IMR-90 (cell line): ENCODE results near the gene SYT17. TPM values are rescaled to one million over a fixed set of nuclear protein-coding genes. Genes with fewer than 3 reads are reported as not detected.

Experiments
- ATAC-seq: fragments of 200-7000 bp; cut with Tn5 transposase; 2 replicates; pipeline ENCODE4 v1.9.1; 2020; ENCODE audit warnings: low read depth, mild to moderate bottlenecking, moderate library complexity
- BruUV-seq: library from RNA; stranded (reverse); fragments of 400-500 nt; replicated peaks from 2 replicates; lab custom pipeline; 2021; lab: Mats Ljungman, UMichigan
- CTCF ChIA-PET: fragments of 300-600 bp; formaldehyde crosslinking; extraction: SDS; loops from one replicate; lab custom pipeline; 2021; ENCODE audit warnings: antibody characterized with exemption; lab: Yijun Ruan, JAX
- POLR2A ChIA-PET: fragments of 300-600 bp; sonication (Branson Sonifier 250); formaldehyde crosslinking; loops from one replicate; lab custom pipeline; 2022; ENCODE audit warnings: antibody characterized with exemption; ENCODE audit not compliant: unreplicated experiment; lab: Charles Lee
- DNase-seq: peaks from one replicate; pipeline ENCODE4 v3.0.0; 2013
- H2AFZ ChIP-seq: replicated peaks from 2 replicates; pipeline ENCODE3; 2013; ENCODE audit warnings: low read length, mild to moderate bottlenecking; ENCODE audit not compliant: poor library complexity
- H2AK5ac ChIP-seq: 2 replicates; pipeline ENCODE4 v1.6.1; 2013; ENCODE audit warnings: low read depth, low read length, inconsistent platforms
- H2AK9ac ChIP-seq: replicated peaks from 2 replicates; pipeline ENCODE3; 2013; ENCODE audit warnings: mild to moderate bottlenecking, low read depth, low read length, moderate library complexity; ENCODE audit not compliant: poor library complexity
- H2BK120ac ChIP-seq: 2 replicates; pipeline ENCODE4 v1.6.1; 2013; ENCODE audit warnings: low read depth, low read length, inconsistent platforms
- H2BK15ac ChIP-seq: 3 replicates; pipeline ENCODE4 v1.6.1; 2013; ENCODE audit warnings: low read depth, low read length, inconsistent platforms
- H2BK20ac ChIP-seq: 2 replicates; pipeline ENCODE4 v1.6.1; 2013; ENCODE audit warnings: low read depth, mild to moderate bottlenecking, inconsistent platforms, low read length, moderate library complexity
- H2BK5ac ChIP-seq: 2 replicates; pipeline ENCODE4 v1.6.1; 2013; ENCODE audit warnings: mild to moderate bottlenecking, low read depth, low read length, inconsistent platforms; ENCODE audit not compliant: poor library complexity, severe bottlenecking
- H3K14ac ChIP-seq: replicated peaks from 2 replicates; pipeline ENCODE4 v1.6.1; 2013; ENCODE audit warnings: low read depth, low read length, inconsistent platforms
- H3K18ac ChIP-seq: 2 replicates; pipeline ENCODE4 v1.6.1; 2013; ENCODE audit warnings: low read depth, low read length, control low read depth
- H3K23ac ChIP-seq: 2 replicates; pipeline ENCODE4 v1.6.1; 2013; ENCODE audit warnings: low read depth, low read length, inconsistent platforms
- H3K27ac ChIP-seq: 2 replicates; pipeline ENCODE4 v1.5.1; 2013; ENCODE audit warnings: mild to moderate bottlenecking, control low read depth, low read length; ENCODE audit not compliant: insufficient read depth
- H3K27me3 ChIP-seq: 2 replicates; pipeline ENCODE4 v1.6.1; 2013; ENCODE audit warnings: low read length; ENCODE audit not compliant: control insufficient read depth, insufficient read depth
- H3K36me3 ChIP-seq: 2 replicates; pipeline ENCODE4 v1.6.1; 2013; ENCODE audit warnings: low read length, mixed read lengths; ENCODE audit not compliant: control insufficient read depth, insufficient read depth
- H3K4ac ChIP-seq: 2 replicates; pipeline ENCODE4 v1.6.1; 2013; ENCODE audit warnings: low read depth, low read length, inconsistent platforms
- H3K4me1 ChIP-seq: 2 replicates; pipeline ENCODE4 v1.6.1; 2013; ENCODE audit warnings: low read length, mixed read lengths; ENCODE audit not compliant: control insufficient read depth, insufficient read depth
- H3K4me2 ChIP-seq: 2 replicates; pipeline ENCODE4 v1.6.1; 2013; ENCODE audit warnings: low read depth, mild to moderate bottlenecking, control low read depth, low read length, moderate library complexity
- H3K4me3 ChIP-seq: 2 replicates; pipeline ENCODE4 v1.5.1; 2013; ENCODE audit warnings: low read depth, mild to moderate bottlenecking, control low read depth, low read length, moderate library complexity; ENCODE audit not compliant: insufficient read depth
- H3K56ac ChIP-seq: 2 replicates; pipeline ENCODE4 v1.6.1; 2013; ENCODE audit warnings: low read length, inconsistent platforms; ENCODE audit not compliant: insufficient read depth; ENCODE audit errors: extremely low read depth
- H3K79me1 ChIP-seq, 2 experiments: 2 replicates each; pipeline ENCODE4 v1.6.1; 2013; ENCODE audit warnings: low read length in 2 of 2, inconsistent platforms in 1 of 2, low read depth in 1 of 2
- H3K9ac ChIP-seq: 2 replicates; pipeline ENCODE4 v1.6.1; 2013; ENCODE audit warnings: low read depth, low read length, control low read depth
- H3K9me1 ChIP-seq: 2 replicates; pipeline ENCODE4 v1.6.1; 2013; ENCODE audit warnings: low read length, inconsistent platforms; ENCODE audit not compliant: insufficient read depth
- H3K9me3 ChIP-seq: 2 replicates; pipeline ENCODE4 v1.6.1; 2013; ENCODE audit warnings: low read length; ENCODE audit not compliant: control insufficient read depth, insufficient read depth
- H4K20me1 ChIP-seq: 2 replicates; pipeline ENCODE4 v1.6.1; 2013; ENCODE audit warnings: low read length, inconsistent platforms; ENCODE audit not compliant: insufficient read depth
- H4K5ac ChIP-seq: 2 replicates; pipeline ENCODE4 v1.6.1; 2013; ENCODE audit warnings: mild to moderate bottlenecking, low read depth, low read length, control low read depth
- H4K8ac ChIP-seq, 2 experiments: 2 replicates each; pipeline ENCODE4 v1.6.1; 2013; ENCODE audit warnings: low read depth in 2 of 2, low read length in 2 of 2, control low read depth in 1 of 2, inconsistent platforms in 1 of 2
- H4K91ac ChIP-seq: 2 replicates; pipeline ENCODE4 v1.6.1; 2013; ENCODE audit warnings: low read depth, low read length, inconsistent platforms; ENCODE audit not compliant: insufficient read depth
- BHLHE40 ChIP-seq: fragments of 150-350 bp; IDR thresholded peaks from 2 replicates; pipeline ENCODE4 v1.6.1; 2016; ENCODE audit warnings: mild to moderate bottlenecking, low read depth, low read length
- CEBPB ChIP-seq: IDR thresholded peaks from 2 replicates; pipeline ENCODE4 v1.6.1; 2012; ENCODE audit warnings: low read depth, low read length, improper control_type of control experiment
- CHD1 ChIP-seq: IDR thresholded peaks from 2 replicates; pipeline ENCODE4 v1.6.1; 2012; ENCODE audit warnings: low read depth, low read length, improper control_type of control experiment
- FOS ChIP-seq: fragments of 150-350 bp; IDR thresholded peaks from 2 replicates; pipeline ENCODE4 v1.6.1; 2016; ENCODE audit warnings: low read depth, low read length
- MAFK ChIP-seq: IDR thresholded peaks from 2 replicates; pipeline ENCODE4 v1.6.1; 2012; ENCODE audit warnings: low read depth, low read length, improper control_type of control experiment
- MAZ ChIP-seq: IDR thresholded peaks from 2 replicates; pipeline ENCODE4 v1.6.1; 2012; ENCODE audit warnings: low read depth, mild to moderate bottlenecking, low read length, improper control_type of control experiment, moderate library complexity, borderline replicate concordance
- MXI1 ChIP-seq: IDR thresholded peaks from 2 replicates; pipeline ENCODE4 v1.6.1; 2012; ENCODE audit warnings: low read depth, mild to moderate bottlenecking, low read length, moderate library complexity, borderline replicate concordance
- NFE2L2 ChIP-seq: fragments of 150-350 bp; IDR thresholded peaks from 2 replicates; pipeline ENCODE4 v1.6.1; 2016; ENCODE audit warnings: low read depth, mild to moderate bottlenecking, low read length
- POLR2A ChIP-seq: IDR thresholded peaks from 2 replicates; pipeline ENCODE4 v1.6.1; 2012; ENCODE audit warnings: mild to moderate bottlenecking, low read depth, low read length
- RAD21 ChIP-seq: IDR thresholded peaks from 2 replicates; pipeline ENCODE4 v1.6.1; 2012; ENCODE audit warnings: low read length, improper control_type of control experiment
- RCOR1 ChIP-seq: IDR thresholded peaks from 2 replicates; pipeline ENCODE4 v1.6.1; 2012; ENCODE audit warnings: mild to moderate bottlenecking, low read length, improper control_type of control experiment; ENCODE audit not compliant: insufficient replicate concordance
- RFX5 ChIP-seq: IDR thresholded peaks from 2 replicates; pipeline ENCODE4 v1.8.0; 2012; ENCODE audit warnings: low read depth, mild to moderate bottlenecking, low read length, moderate library complexity
- SMC3 ChIP-seq: fragments of 150-350 bp; IDR thresholded peaks from 2 replicates; pipeline ENCODE4 v1.6.1; 2016; ENCODE audit warnings: low read depth, mild to moderate bottlenecking, antibody characterized with exemption, low read length, moderate library complexity
- WGBS, 2 experiments: methylation state at CpG; one replicate each; pipeline versions ENCODE4 v1.1.5 to v1.1.7; 2013; ENCODE audit warnings: missing lambda C conversion rate in 2 of 2; ENCODE audit not compliant: insufficient read length in 1 of 2; ENCODE audit errors: extremely low coverage in 2 of 2; 5-methylcytosine and 5-hydroxymethylcytosine counted together
- dilution Hi-C: fragments of 300-500 bp; cut with HindIII; formaldehyde crosslinking; loops from one replicate; pipeline ENCODE4 v1.14.3; 2018; ENCODE audit warnings: low sequenced_read_pairs; ENCODE audit not compliant: unreplicated experiment
- in situ Hi-C: fragments of 300-500 bp; cut with MboI; formaldehyde crosslinking; loops from 3 replicates; pipeline ENCODE4 v1.14.3; 2019; ENCODE audit warnings: low sequenced_read_pairs, inconsistent platforms, mixed read lengths
- intact Hi-C: fragments of 100-400 bp; cut with micrococcal nuclease; formaldehyde crosslinking; loops from 2 replicates; pipeline ENCODE4 v1.10.0; 2022
- polyA plus RNA-seq, 3 experiments: library from polyadenylated mRNA; depleted of rRNA; stranded (reverse); fragments of >200 nt; gene quantifications; 2 replicates each; pipeline ENCODE4 v1.2.3, GENCODE V29; 2012; ENCODE audit warnings: low replicate concordance in 1 of 3
- total RNA-seq: library from RNA; depleted of rRNA; stranded (reverse); fragments of >200 nt; gene quantifications from 2 replicates; pipeline ENCODE4 v1.2.3, GENCODE V29; 2012
- TF ChIP-seq, protein P1 (sequence below): conservative IDR thresholded peaks from 2 replicates; pipeline ENCODE4 v1.5.1; 2012; ENCODE audit warnings: mild to moderate bottlenecking, low read depth, low read length, improper control_type of control experiment
- TF ChIP-seq, protein P2 (sequence below): fragments of 150-350 bp; IDR thresholded peaks from 2 replicates; pipeline ENCODE4 v1.6.1; 2017; ENCODE audit warnings: mild to moderate bottlenecking, antibody characterized with exemption, low read length, low read depth
- TF ChIP-seq, protein P3 (sequence below): fragments of 150-350 bp; IDR thresholded peaks from 2 replicates; pipeline ENCODE4 v1.6.1; 2016; ENCODE audit warnings: low read depth, mild to moderate bottlenecking, low read length, moderate library complexity, borderline replicate concordance

SYT17 gene
- total and polyA plus RNA-seq, 2 of the 4 experiments (the other 2 are of a cell fraction) = not detected

DNA sequence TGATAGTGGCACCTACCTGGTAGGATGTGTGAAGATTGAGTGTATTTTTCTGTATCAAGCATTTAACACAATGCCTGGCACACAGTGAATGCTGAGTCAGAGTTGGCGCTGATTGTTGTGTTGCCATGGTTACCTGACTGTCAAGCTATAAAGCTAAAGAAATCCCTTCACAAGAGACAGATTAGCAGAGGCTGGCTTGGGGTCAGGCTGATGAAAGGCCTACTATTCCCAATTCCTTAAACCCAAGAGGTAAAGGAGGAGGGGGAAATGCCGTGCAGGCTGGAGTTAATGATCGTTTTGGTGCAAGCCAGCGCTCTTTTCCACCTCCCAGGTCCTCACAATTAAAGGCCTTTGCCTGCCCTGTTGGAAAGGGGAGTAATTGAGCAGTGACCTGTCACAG, 123.4 kb downstream of the SYT17 start:
- TF ChIP-seq RAD21 = no peak
- TF ChIP-seq NFE2L2 = no peak
- TF ChIP-seq CEBPB = no peak
- TF ChIP-seq SMC3 = no peak
- TF ChIP-seq, protein P1, sequence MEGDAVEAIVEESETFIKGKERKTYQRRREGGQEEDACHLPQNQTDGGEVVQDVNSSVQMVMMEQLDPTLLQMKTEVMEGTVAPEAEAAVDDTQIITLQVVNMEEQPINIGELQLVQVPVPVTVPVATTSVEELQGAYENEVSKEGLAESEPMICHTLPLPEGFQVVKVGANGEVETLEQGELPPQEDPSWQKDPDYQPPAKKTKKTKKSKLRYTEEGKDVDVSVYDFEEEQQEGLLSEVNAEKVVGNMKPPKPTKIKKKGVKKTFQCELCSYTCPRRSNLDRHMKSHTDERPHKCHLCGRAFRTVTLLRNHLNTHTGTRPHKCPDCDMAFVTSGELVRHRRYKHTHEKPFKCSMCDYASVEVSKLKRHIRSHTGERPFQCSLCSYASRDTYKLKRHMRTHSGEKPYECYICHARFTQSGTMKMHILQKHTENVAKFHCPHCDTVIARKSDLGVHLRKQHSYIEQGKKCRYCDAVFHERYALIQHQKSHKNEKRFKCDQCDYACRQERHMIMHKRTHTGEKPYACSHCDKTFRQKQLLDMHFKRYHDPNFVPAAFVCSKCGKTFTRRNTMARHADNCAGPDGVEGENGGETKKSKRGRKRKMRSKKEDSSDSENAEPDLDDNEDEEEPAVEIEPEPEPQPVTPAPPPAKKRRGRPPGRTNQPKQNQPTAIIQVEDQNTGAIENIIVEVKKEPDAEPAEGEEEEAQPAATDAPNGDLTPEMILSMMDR = no peak
- no peak for TF ChIP-seq BHLHE40
- TF ChIP-seq MAZ = no peak
- TF ChIP-seq RFX5 = no peak
- TF ChIP-seq FOS = no peak
- TF ChIP-seq, protein P2, sequence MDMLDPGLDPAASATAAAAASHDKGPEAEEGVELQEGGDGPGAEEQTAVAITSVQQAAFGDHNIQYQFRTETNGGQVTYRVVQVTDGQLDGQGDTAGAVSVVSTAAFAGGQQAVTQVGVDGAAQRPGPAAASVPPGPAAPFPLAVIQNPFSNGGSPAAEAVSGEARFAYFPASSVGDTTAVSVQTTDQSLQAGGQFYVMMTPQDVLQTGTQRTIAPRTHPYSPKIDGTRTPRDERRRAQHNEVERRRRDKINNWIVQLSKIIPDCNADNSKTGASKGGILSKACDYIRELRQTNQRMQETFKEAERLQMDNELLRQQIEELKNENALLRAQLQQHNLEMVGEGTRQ = no peak
- no peak for TF ChIP-seq MAFK
- TF ChIP-seq, protein P3, sequence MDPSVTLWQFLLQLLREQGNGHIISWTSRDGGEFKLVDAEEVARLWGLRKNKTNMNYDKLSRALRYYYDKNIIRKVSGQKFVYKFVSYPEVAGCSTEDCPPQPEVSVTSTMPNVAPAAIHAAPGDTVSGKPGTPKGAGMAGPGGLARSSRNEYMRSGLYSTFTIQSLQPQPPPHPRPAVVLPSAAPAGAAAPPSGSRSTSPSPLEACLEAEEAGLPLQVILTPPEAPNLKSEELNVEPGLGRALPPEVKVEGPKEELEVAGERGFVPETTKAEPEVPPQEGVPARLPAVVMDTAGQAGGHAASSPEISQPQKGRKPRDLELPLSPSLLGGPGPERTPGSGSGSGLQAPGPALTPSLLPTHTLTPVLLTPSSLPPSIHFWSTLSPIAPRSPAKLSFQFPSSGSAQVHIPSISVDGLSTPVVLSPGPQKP = no peak
- TF ChIP-seq CHD1 = no peak
- no peak for TF ChIP-seq MXI1
- TF ChIP-seq RCOR1 = no peak
- TF ChIP-seq POLR2A = no peak
- in situ Hi-C loops (no loop called here), dilution Hi-C loops (no loop called here), intact Hi-C loops (no loop called here)
- Histone ChIP-seq H3K14ac (no peak overlapping the region), H3K4me1 (no peaks in the 10 kb centered on the region), H2BK120ac (no peak overlapping the region), H3K4me2 (no peak overlapping the region), H2BK20ac (no peak overlapping the region), H2BK5ac (no peak overlapping the region), H3K9me1 (no peaks in the 10 kb centered on the region), H4K91ac (no peak overlapping the region), H3K9me3 (no peaks in the 10 kb centered on the region), H3K9ac (no peak overlapping the region), H2AK5ac (no peak overlapping the region), H3K27me3 (no peaks in the 10 kb centered on the region), H2BK15ac (no peak overlapping the region), H3K4ac (no peak overlapping the region), H2AFZ (no peak overlapping the region), H3K56ac (no peak overlapping the region), H3K27ac (no peak overlapping the region), H3K79me1 (no peaks in the 10 kb centered on the region), H3K18ac (no peak overlapping the region), H4K20me1 (no peaks in the 10 kb centered on the region), H3K4me3 (no peak overlapping the region), H3K36me3 (no peaks in the 10 kb centered on the region), H2AK9ac (no peak overlapping the region), H4K5ac (no peak overlapping the region), H3K23ac (no peak overlapping the region), H4K8ac (no peak overlapping the region)
- ATAC-seq = no peak
- ChIA-PET POLR2A (no interaction called here), CTCF (no interaction called here)
- BruUV-seq = no TSS peak
- DNase-seq = no peak
- no CpG with 5 or more reads among the region's 4 CpGs for WGBS, 2 experiments
